WTC11 (cell line): ENCODE data around the gene OXLD1.

Source experiments
- NFE2L1 ChIP-seq: sonication (generic); formaldehyde crosslinking; IDR thresholded peaks from 2 replicates; pipeline ENCODE4 v1.8.1; 2023; ENCODE audit warnings: missing genetic modification reagents
- ZNF512 ChIP-seq: sonication (generic); formaldehyde crosslinking; IDR thresholded peaks from 2 replicates; pipeline ENCODE4 v1.8.1; 2022; ENCODE audit warnings: missing genetic modification reagents, borderline replicate concordance
- TF ChIP-seq, protein P1 (sequence below): sonication (generic); formaldehyde crosslinking; IDR thresholded peaks from 2 replicates; pipeline ENCODE4 v1.8.1; 2022; ENCODE audit warnings: low read depth, missing genetic modification reagents, borderline replicate concordance
- TF ChIP-seq, protein P2 (sequence below): fragments of 200-600 bp; IDR thresholded peaks from 2 replicates; pipeline ENCODE4 v1.8.0; 2022; ENCODE audit warnings: antibody characterized with exemption

GRCh38 chr17:81695801-81696200 lies 29.4 kb upstream of the OXLD1 start:
- TF ChIP-seq ZNF512 (CRISPR knock-in tag) (no peak), NFE2L1 (CRISPR knock-in tag) (no peak)
- TF ChIP-seq, protein P1, sequence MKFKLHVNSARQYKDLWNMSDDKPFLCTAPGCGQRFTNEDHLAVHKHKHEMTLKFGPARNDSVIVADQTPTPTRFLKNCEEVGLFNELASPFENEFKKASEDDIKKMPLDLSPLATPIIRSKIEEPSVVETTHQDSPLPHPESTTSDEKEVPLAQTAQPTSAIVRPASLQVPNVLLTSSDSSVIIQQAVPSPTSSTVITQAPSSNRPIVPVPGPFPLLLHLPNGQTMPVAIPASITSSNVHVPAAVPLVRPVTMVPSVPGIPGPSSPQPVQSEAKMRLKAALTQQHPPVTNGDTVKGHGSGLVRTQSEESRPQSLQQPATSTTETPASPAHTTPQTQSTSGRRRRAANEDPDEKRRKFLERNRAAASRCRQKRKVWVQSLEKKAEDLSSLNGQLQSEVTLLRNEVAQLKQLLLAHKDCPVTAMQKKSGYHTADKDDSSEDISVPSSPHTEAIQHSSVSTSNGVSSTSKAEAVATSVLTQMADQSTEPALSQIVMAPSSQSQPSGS (CRISPR knock-in tag), result no peak
- TF ChIP-seq, protein P2, sequence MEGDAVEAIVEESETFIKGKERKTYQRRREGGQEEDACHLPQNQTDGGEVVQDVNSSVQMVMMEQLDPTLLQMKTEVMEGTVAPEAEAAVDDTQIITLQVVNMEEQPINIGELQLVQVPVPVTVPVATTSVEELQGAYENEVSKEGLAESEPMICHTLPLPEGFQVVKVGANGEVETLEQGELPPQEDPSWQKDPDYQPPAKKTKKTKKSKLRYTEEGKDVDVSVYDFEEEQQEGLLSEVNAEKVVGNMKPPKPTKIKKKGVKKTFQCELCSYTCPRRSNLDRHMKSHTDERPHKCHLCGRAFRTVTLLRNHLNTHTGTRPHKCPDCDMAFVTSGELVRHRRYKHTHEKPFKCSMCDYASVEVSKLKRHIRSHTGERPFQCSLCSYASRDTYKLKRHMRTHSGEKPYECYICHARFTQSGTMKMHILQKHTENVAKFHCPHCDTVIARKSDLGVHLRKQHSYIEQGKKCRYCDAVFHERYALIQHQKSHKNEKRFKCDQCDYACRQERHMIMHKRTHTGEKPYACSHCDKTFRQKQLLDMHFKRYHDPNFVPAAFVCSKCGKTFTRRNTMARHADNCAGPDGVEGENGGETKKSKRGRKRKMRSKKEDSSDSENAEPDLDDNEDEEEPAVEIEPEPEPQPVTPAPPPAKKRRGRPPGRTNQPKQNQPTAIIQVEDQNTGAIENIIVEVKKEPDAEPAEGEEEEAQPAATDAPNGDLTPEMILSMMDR, result no peak
